Coronary artery (tissue), 2 donors: ENCODE results near the gene GMDS.

Source experiments
- DNase-seq: peaks from one replicate; pipeline ENCODE4 v3.0.0-alpha.2; 2017; ENCODE audit warnings: low spot score
- H3K27ac ChIP-seq, 2 donors: fragments of 200-600 bp; sonication (generic); one replicate each; pipeline ENCODE4 v1.5.1; 2016 to 2019
- H3K4me3 ChIP-seq: fragments of 200-600 bp; sonication (generic); 2 replicates; pipeline ENCODE4 v1.5.1; 2016; ENCODE audit warnings: mild to moderate bottlenecking, moderate library complexity
- TF ChIP-seq, protein P1 (sequence below): fragments of 200-600 bp; sonication (generic); IDR thresholded peaks from one replicate; pipeline ENCODE4 v1.5.1; 2019; ENCODE audit warnings: antibody characterized with exemption

GMDS gene

DNA sequence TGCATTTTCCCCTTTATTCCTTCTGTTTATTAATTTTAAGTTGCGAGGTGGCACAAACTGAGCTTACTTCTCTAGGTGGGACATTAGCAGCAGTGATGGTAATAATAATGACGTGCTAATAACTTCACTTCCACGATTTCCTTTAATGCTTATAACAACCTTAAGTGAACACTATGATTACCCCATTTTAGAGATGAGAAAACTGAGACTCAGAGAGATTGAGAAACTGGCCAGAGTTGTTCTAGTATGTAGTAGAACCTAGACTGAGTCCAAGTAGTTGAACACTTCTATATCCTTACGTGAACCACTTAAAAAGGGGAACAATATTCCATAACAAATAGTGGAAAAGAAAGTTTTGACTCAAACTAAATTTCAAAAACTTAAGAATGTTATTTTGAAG is 297.5 kb downstream of the GMDS start:
- H3K27ac ChIP-seq, result no peak overlapping the region
- H3K4me3 ChIP-seq, result no peak overlapping the region
- no peak for DNase-seq
- TF ChIP-seq, protein P1, sequence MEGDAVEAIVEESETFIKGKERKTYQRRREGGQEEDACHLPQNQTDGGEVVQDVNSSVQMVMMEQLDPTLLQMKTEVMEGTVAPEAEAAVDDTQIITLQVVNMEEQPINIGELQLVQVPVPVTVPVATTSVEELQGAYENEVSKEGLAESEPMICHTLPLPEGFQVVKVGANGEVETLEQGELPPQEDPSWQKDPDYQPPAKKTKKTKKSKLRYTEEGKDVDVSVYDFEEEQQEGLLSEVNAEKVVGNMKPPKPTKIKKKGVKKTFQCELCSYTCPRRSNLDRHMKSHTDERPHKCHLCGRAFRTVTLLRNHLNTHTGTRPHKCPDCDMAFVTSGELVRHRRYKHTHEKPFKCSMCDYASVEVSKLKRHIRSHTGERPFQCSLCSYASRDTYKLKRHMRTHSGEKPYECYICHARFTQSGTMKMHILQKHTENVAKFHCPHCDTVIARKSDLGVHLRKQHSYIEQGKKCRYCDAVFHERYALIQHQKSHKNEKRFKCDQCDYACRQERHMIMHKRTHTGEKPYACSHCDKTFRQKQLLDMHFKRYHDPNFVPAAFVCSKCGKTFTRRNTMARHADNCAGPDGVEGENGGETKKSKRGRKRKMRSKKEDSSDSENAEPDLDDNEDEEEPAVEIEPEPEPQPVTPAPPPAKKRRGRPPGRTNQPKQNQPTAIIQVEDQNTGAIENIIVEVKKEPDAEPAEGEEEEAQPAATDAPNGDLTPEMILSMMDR, result no peak

DNA sequence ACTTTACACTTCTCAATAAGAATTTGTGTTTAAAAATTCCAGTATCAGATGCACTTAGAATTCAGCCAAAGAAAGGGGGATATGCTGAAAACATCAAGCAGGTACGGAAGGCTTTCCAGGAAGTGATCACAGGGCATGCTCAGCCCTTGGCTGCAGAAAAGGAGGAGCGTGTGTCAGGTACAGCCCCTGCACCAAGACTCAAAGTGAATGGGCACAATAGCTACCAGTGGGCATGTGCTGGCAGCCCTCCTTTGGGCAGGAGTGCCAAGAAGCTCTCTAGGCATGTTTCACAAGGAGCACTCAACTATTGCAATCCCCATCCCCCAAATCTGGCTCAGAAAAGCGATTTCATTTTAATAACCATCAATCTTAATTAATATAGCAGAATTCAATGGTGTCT is 298.8 kb downstream of the GMDS start:
- DNase-seq, result no peak
- TF ChIP-seq, protein P1, result no peak
- H3K27ac ChIP-seq, result no peak overlapping the region
- H3K4me3 ChIP-seq, result no peak overlapping the region

DNA sequence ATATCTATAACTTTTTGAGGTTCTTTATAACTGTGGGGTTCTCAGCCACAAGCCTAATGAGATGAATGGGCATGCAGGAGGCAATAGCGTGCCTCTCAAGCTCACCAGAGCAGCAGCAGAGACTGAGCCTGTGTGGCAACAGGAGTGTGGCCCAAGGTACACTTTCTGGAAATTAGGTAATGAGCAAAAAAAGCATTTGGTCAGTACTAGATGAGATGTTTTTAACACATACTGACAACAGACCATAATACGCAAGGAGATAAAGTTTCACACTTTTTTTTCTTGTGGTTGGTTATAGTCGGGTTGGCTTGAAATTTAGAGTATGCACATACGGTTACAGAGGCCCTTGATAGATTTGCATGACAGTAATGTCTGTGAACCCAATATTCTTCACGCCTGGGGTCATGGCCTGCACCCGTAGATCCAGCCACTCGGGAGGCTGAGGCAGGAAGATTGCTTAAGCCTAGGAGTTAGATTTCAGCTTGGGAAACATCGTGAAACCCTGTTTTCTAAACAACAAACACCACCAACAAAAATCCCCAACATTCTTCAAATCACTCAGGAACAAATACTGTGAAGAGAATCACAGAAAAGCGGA is 300.1 kb downstream of the GMDS start:
- no peak for DNase-seq
- Histone ChIP-seq H3K4me3 (no peak overlapping the region), H3K27ac (no peak overlapping the region)
- TF ChIP-seq, protein P1, result no peak

DNA sequence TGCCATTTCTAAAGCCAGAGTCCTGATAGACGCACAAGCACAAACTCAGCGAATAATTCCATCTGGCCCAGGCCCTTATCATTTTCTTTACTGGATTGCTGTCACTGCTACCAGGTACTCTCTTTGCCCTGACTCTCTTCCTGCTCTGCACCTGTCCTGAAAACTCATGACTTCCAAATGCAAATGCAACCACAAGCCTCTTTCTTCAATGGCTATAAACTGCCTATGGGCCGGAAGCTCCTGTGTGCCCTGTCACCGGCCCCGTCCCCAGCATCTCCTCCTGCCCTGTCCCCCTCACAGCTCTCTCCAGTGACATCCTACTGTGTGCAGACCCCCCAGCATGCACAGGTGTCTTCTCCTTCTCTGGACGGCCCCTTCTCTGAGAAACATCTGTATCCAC is 302.6 kb downstream of the GMDS start:
- DNase-seq, result no peak
- TF ChIP-seq, protein P1, result no peak
- no peak overlapping the region for H3K27ac ChIP-seq
- H3K4me3 ChIP-seq, result no peak overlapping the region

DNA sequence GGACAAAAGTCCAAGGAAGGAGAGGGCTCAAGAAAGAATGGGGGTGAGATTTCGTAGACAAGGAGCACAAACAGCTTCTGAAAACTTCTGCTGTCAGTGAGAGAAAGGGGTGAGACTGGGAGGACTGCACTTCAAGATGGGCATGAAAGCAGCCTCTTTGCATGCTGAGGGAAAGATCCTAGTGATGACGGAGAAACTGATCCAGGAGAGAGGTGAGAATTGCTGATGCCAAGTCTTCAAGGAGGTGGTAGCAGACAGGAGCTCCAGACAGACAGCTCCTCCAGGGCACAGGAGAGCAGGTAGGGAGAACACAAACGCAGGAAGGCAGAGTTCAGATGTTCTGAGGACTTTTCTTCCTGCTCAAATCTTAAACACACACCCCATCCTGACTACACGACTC is 303.9 kb downstream of the GMDS start:
- Histone ChIP-seq H3K4me3 (no peak overlapping the region), H3K27ac (no peak overlapping the region)
- no peak for DNase-seq
- TF ChIP-seq, protein P1, result no peak

DNA sequence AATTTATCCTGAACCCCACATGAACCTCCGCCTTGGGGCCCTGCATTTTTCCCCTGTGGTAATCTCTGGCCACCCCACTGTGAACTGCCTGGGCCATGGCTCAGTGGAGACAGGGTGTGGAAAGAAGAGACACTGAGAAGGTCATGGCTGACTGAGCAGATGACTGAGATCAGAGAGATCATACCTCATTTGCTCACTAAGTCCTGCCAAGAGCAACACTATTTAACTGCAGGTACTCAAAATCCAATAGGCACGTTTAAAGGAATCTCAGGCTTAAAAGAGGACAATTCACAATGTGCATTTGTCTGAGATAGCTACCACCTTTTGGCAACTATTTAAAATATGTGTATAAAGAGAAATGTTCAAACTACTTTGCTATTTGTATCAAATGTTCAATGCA is 305.0 kb downstream of the GMDS start:
- Histone ChIP-seq H3K27ac (no peak overlapping the region), H3K4me3 (no peak overlapping the region)
- TF ChIP-seq, protein P1, result no peak
- DNase-seq, result no peak

DNA sequence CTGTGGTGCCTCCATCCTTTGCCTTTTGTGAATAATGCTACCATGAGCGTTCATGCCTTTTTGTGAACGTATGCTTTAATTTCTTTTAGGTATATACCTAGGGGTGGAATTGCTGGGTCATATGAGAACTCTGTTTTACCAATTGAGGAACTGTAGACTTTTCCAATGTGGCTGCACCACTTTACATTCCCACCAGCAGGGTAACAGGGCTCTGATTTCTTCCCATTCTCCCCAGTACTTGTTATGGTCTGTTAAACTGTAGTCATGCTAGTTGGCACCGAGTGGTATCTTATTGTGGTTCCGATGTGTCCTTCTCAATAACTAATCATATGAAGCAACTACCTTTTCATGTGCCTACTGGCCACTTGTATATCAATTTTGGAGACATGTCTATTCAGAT is 312.1 kb downstream of the GMDS start:
- H3K27ac ChIP-seq, result no peak overlapping the region

More for the DNA sequence above, 312.1 kb downstream of the GMDS start:
- TF ChIP-seq, protein P1, result no peak
- no peak overlapping the region for H3K4me3 ChIP-seq
- no peak for DNase-seq
